C4-2B (cell line): ENCODE results near the gene RNF130.

Experiments
- ZFX ChIP-seq: fragments of 450-650 bp; IDR thresholded peaks from 2 replicates; pipeline ENCODE4 v1.6.1; 2017
- TF ChIP-seq, protein P1 (sequence below): fragments of 450-650 bp; conservative IDR thresholded peaks from 2 replicates; pipeline ENCODE4 v1.5.1; 2017; ENCODE audit warnings: mild to moderate bottlenecking

DNA sequence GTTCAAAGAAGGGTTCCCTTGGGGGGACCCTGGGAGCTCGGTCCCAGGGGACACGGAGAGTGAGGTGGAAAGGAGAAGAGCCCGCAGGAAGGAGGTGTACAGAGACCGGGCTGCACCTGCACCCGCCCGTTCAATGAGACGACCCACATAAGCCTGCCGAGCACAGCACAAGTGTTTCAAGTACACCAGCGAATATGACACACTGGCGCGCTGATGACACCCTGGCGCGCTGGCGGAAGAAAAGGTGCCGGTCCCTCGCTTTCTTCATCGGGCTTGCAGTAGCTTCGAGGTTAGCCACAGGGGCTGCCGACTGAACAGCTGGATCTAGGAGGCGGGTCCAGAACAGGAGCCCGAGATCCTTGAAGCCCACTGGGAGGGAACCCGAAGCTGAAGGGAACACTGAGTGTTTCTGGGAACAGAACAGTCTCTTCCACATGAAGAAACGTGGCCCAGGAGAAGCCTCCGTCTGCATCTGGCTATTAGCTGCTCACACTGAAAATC, 165.2 kb downstream of the RNF130 start:
- TF ChIP-seq, protein P1, sequence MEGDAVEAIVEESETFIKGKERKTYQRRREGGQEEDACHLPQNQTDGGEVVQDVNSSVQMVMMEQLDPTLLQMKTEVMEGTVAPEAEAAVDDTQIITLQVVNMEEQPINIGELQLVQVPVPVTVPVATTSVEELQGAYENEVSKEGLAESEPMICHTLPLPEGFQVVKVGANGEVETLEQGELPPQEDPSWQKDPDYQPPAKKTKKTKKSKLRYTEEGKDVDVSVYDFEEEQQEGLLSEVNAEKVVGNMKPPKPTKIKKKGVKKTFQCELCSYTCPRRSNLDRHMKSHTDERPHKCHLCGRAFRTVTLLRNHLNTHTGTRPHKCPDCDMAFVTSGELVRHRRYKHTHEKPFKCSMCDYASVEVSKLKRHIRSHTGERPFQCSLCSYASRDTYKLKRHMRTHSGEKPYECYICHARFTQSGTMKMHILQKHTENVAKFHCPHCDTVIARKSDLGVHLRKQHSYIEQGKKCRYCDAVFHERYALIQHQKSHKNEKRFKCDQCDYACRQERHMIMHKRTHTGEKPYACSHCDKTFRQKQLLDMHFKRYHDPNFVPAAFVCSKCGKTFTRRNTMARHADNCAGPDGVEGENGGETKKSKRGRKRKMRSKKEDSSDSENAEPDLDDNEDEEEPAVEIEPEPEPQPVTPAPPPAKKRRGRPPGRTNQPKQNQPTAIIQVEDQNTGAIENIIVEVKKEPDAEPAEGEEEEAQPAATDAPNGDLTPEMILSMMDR, result no peak
- no peak for TF ChIP-seq ZFX
